Measurements from ENCODE around the gene TNFRSF21. TPM values are rescaled to one million over a fixed set of nuclear protein-coding genes. Genes with fewer than 3 reads are reported as not detected.
A peak's percentile ranks its signal among the peaks of the same experiment; 100 is the strongest.

Gene TNFRSF21
- total and polyA plus RNA-seq, 2 of the 8 experiments (the other 6 are each of a cell fraction or from before 2014, with no cell fraction given): 16.4 to 52.7 TPM

- ChIA-PET CTCF (ENCODE audit: partially characterized antibody) (interaction anchor here (0.7 to 3.6 kb wide), 14 partner anchors 9 to 252 kb away, joined by 3 to 27 read pairs (median 4); no protein-coding TSS in a partner anchor), POLR2A (ENCODE audit: partially characterized antibody) (interaction anchor here (0.6 to 1.7 kb wide), 5 partner anchors 16 to 212 kb away, joined by 3 to 6 read pairs (median 3); no protein-coding TSS in a partner anchor)
- no peak overlapping the region for H3K56ac ChIP-seq (replicated peaks; ENCODE audit: insufficient read length, low read depth, low read length)
- peaks cover 5% of the 10 kb centered on the region for H3K23me2 ChIP-seq (ENCODE audit: low read depth, low read length)
- H3K4me1 ChIP-seq (replicated peaks in 1 of 4; ENCODE audit: control insufficient read depth in 3 of 4, insufficient read depth in 4 of 4, low read length in 3 of 4): peaks cover 0 to 17% (median 5%) of the 10 kb centered on the region in 4 experiments; a peak in 5 of 7 replicates
- no peak overlapping the region; a peak in 1 of 7 replicates for H3K9ac ChIP-seq (replicated peaks in 1 of 4; ENCODE audit: extremely low read depth in 1 of 4, low read depth in 3 of 4, low read length in 3 of 4)
- no peaks in the 10 kb centered on the region for H3K36me3 ChIP-seq (ENCODE audit: control insufficient read depth in 2 of 4, insufficient read depth in 4 of 4, low read length in 3 of 4)
- H2AFZ ChIP-seq (ENCODE audit: low read length): peak overlapping the region; percentile 99
- no peak for FAIRE-seq
- H3K4me2 ChIP-seq (ENCODE audit: insufficient read depth in 1 of 2, low read depth in 2 of 2, low read length in 2 of 2): peak overlapping the region in 1 of 2 experiments; percentile 94; a peak in 3 of 4 replicates
- peak overlapping the region; percentile 44 for H4K5ac ChIP-seq (ENCODE audit: insufficient read length, low read depth, low read length)
- no peak overlapping the region for H2BK20ac ChIP-seq (ENCODE audit: low read length)
- no peak overlapping the region for H4K91ac ChIP-seq (replicated peaks; ENCODE audit: insufficient read length, low read length)
- no peak overlapping the region for H2BK15ac ChIP-seq (ENCODE audit: low read length)
- H2BK120ac ChIP-seq (replicated peaks; ENCODE audit: low read depth, low read length): no peak overlapping the region
- peak overlapping the region in 2 of 4 experiments; percentile 87 to 93; a peak in 4 of 8 replicates for H3K4me3 ChIP-seq (ENCODE audit: extremely low read depth in 1 of 4, insufficient read depth in 2 of 4, low read depth in 3 of 4, low read length in 4 of 4)
- H2AK5ac ChIP-seq (ENCODE audit: low read depth, low read length): no peak overlapping the region
- 0 out of 2 replicates have a peak, but pooled peaks cover 4% of the 10 kb centered on the region for H3K79me1 ChIP-seq (ENCODE audit: low read depth, low read length)
- WGBS, 2 experiments (ENCODE audit: extremely low coverage in 1 of 2, insufficient coverage in 1 of 2, insufficient read length in 1 of 2, insufficient replicate concordance in 2 of 2, low coverage in 1 of 2, low lambda C conversion rate in 2 of 2, missing lambda C conversion rate in 1 of 2): 7% methylated on average over 7 of the region's 7 CpGs; no CpG with 5 or more reads in 1 of the 2 experiments
- H3K4ac ChIP-seq (replicated peaks; ENCODE audit: insufficient read length, low read depth, low read length): no peak overlapping the region
- no peak overlapping the region for H3K27ac ChIP-seq (ENCODE audit: low read depth, low read length)
- no peak overlapping the region for H3K18ac ChIP-seq (ENCODE audit: extremely low read depth, low read length)
- no peak for DNase-seq (ENCODE audit: low read depth in 1 of 2, low spot score in 2 of 2)
- peaks cover 3 to 6% of the 10 kb centered on the region in 2 experiments for H4K20me1 ChIP-seq (replicated peaks in 1 of 2; ENCODE audit: control insufficient read depth in 1 of 2, insufficient read depth in 2 of 2, low read length in 2 of 2)
- peak overlapping the region; percentile 41; the same call in 1 of the 2 replicates for H2BK12ac ChIP-seq (ENCODE audit: low read depth, low read length)
- no peak overlapping the region for H3K23ac ChIP-seq (ENCODE audit: insufficient read length)
- H3K27me3 ChIP-seq (replicated peaks in 1 of 4; ENCODE audit: control insufficient read depth in 3 of 4, extremely low read depth in 1 of 4, insufficient read depth in 3 of 4, low read length in 3 of 4): no peaks in the 10 kb centered on the region
- no peaks in the 10 kb centered on the region; a peak in 1 of 4 replicates for H3K9me3 ChIP-seq (ENCODE audit: insufficient read depth in 2 of 2, low read depth in 1 of 2, low read length in 1 of 2)
- H2BK5ac ChIP-seq (ENCODE audit: low read depth, low read length): no peak overlapping the region
- H3K79me2 ChIP-seq (ENCODE audit: control insufficient read depth in 1 of 2, insufficient read depth in 2 of 2, low read length in 2 of 2): peaks cover 20 to 40% of the 10 kb centered on the region in 2 experiments
- H4K8ac ChIP-seq (ENCODE audit: extremely low read depth, insufficient read depth, low read length): no peak overlapping the region
- H3K14ac ChIP-seq (ENCODE audit: insufficient read length): no peak overlapping the region
- no peak for TF ChIP-seq TCF12 (IDR thresholded peaks at IDR 0.05; ENCODE audit: low read depth, low read length)
- no peak for TF ChIP-seq SP1 (IDR thresholded peaks at IDR 0.05; ENCODE audit: low read depth, low read length)
- TF ChIP-seq TAF7 (optimal IDR thresholded peaks at IDR 0.05; ENCODE audit: borderline replicate concordance, low read depth, low read length): no peak
- TF ChIP-seq RAD21 (IDR thresholded peaks at IDR 0.05 in 1 of 2, conservative IDR thresholded peaks at IDR 0.05 in 1 of 2; ENCODE audit: low read depth in 2 of 2, low read length in 2 of 2): no peak
- no peak for TF ChIP-seq SP4 (IDR thresholded peaks at IDR 0.05; ENCODE audit: low read length)
- TF ChIP-seq GABPA (IDR thresholded peaks at IDR 0.05; ENCODE audit: borderline replicate concordance, insufficient read depth, low read length): no peak
- no peak for TF ChIP-seq BRCA1 (IDR thresholded peaks at IDR 0.05; ENCODE audit: low read depth, low read length)
- TF ChIP-seq KDM4A (IDR thresholded peaks at IDR 0.05; ENCODE audit: low read depth, low read length, severe bottlenecking): no peak
- TF ChIP-seq RBBP5 (IDR thresholded peaks at IDR 0.05; ENCODE audit: borderline replicate concordance, low read depth, low read length): no peak
- TF ChIP-seq MAFK (IDR thresholded peaks at IDR 0.05; ENCODE audit: low read depth, low read length): no peak
- TF ChIP-seq SUZ12 (IDR thresholded peaks at IDR 0.05; ENCODE audit: low read length): no peak
- TF ChIP-seq HDAC6 (IDR thresholded peaks at IDR 0.05; ENCODE audit: low read depth, low read length): no peak
- TF ChIP-seq RFX5 (IDR thresholded peaks at IDR 0.05; ENCODE audit: borderline replicate concordance, low read depth, low read length): no peak
- TF ChIP-seq KDM5A (IDR thresholded peaks at IDR 0.05; ENCODE audit: low read length): no peak
These were observed 401 bp upstream of the TNFRSF21 start for GRCh38 chr6:47310131-47310480.
